ENCODE results near the gene WIPF3. TPM values are rescaled to one million over a fixed set of nuclear protein-coding genes. Genes with fewer than 3 reads are reported as not detected.
A peak's percentile ranks its signal among the peaks of the same experiment; 100 is the strongest.

Gene WIPF3
- total and polyA plus RNA-seq, 2 donors from 2014 or later: 3.8 to 4.5 TPM

GRCh38 chr7:29815181-29816105 is 9.1 kb downstream of the WIPF3 start:
- DNase-seq (peak in 2 of 5 donors; percentile 62 to 68), FAIRE-seq (no peak)
- no peak overlapping the region for H3K4me3 ChIP-seq (ENCODE audit: low read length in 3 of 3)
- no peaks in the 10 kb centered on the region for H3K4me1 ChIP-seq (ENCODE audit: control insufficient read depth in 2 of 3, insufficient read depth in 2 of 3, low read depth in 1 of 3, low read length in 3 of 3)
- no peaks in the 10 kb centered on the region for H3K9me3 ChIP-seq (ENCODE audit: control insufficient read depth in 2 of 3, insufficient read depth in 1 of 3, low read length in 3 of 3)
- no peak overlapping the region for H3K27ac ChIP-seq (ENCODE audit: low read depth in 2 of 2, low read length in 2 of 2)
- H3K27me3 ChIP-seq (ENCODE audit: control insufficient read depth, insufficient read depth, low read length): no peaks in the 10 kb centered on the region
- no peaks in the 10 kb centered on the region for H3K36me3 ChIP-seq (ENCODE audit: control insufficient read depth in 2 of 3, insufficient read depth in 3 of 3, low read length in 3 of 3)
- TF ChIP-seq CTCF (IDR thresholded peaks at IDR 0.05; ENCODE audit: borderline replicate concordance, extremely low read depth, insufficient read depth): no peak
- intact Hi-C loops (cut with DNase I): no loop called here
- H3K9ac ChIP-seq (ENCODE audit: low read length in 3 of 3): no peak overlapping the region

DNA sequence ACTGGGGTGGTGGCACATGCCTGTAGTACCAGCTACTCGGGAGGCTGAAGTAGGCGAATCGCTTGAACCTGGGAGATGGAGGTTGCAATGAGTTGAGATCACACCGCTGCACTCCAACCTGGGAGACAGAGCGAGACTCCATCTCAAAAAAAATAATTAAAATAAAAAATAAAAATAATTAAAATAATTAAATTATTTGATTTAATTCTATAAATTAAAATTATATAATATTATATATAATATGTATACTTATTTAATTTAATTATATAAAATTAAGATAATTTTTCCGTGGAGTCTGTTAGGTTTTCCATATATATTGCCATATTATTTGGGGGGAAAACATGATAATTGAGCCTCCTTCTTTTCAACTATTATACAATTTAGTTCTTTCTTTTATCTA is 12.0 kb downstream of the WIPF3 start:
- Histone ChIP-seq H3K27me3 (ENCODE audit: control insufficient read depth, insufficient read depth, low read length) (no peaks in the 10 kb centered on the region), H3K9me3 (ENCODE audit: control insufficient read depth in 2 of 3, insufficient read depth in 1 of 3, low read length in 3 of 3) (no peaks in the 10 kb centered on the region), H3K27ac (ENCODE audit: low read depth in 2 of 2, low read length in 2 of 2) (no peak overlapping the region), H3K36me3 (ENCODE audit: control insufficient read depth in 2 of 3, insufficient read depth in 3 of 3, low read length in 3 of 3) (no peaks in the 10 kb centered on the region), H3K9ac (ENCODE audit: low read length in 3 of 3) (no peak overlapping the region), H3K4me1 (ENCODE audit: control insufficient read depth in 2 of 3, insufficient read depth in 2 of 3, low read depth in 1 of 3, low read length in 3 of 3) (no peaks in the 10 kb centered on the region), H3K4me3 (ENCODE audit: low read length in 3 of 3) (no peak overlapping the region)
- intact Hi-C loops (cut with DNase I): no loop called here
- DNase-seq (no peak), FAIRE-seq (peak; percentile 25)
- TF ChIP-seq CTCF (IDR thresholded peaks at IDR 0.05; ENCODE audit: borderline replicate concordance, extremely low read depth, insufficient read depth): no peak

DNA sequence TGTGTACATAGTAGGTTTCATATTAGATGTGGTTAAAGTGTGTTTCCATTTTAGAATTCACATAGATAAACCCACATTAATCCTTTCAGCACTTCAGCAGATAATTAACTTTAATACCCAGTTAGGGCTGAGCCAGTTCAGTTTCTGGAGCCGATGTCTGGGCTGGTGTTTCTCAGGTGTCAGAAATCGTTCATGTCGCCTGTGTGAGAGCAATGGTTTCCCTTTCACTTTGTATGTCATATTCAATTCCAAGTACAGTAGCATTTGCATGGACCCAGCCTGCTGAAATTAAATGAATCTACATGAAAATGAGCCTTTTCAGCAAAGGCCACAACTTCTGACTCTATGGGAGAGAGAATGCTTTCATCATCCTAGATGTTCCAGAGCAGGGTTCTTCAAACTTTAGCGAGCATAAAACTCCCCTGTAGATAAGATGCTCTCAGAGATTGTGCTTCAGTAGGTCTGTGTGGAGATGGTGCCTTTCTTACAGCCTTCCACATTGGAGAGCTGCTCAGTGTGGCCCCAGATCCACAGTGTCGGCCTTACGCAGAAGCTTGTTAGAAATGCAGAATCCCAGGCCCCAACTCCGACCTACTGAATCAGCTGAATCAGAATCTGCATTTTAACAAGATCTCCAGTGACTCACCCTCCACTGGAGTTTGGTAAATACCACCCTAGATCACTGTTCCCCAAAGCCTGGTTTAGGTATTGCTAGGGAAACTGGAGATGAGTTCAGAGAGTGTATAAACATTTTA is 19.6 kb downstream of the WIPF3 start:
- Histone ChIP-seq H3K9me3 (ENCODE audit: control insufficient read depth in 2 of 3, insufficient read depth in 1 of 3, low read length in 3 of 3) (no peaks in the 10 kb centered on the region), H3K36me3 (ENCODE audit: control insufficient read depth in 2 of 3, insufficient read depth in 3 of 3, low read length in 3 of 3) (no peaks in the 10 kb centered on the region), H3K4me1 (ENCODE audit: control insufficient read depth in 2 of 3, insufficient read depth in 2 of 3, low read depth in 1 of 3, low read length in 3 of 3) (no peaks in the 10 kb centered on the region), H3K9ac (ENCODE audit: low read length in 3 of 3) (no peak overlapping the region), H3K4me3 (ENCODE audit: low read length in 3 of 3) (peak overlapping the region in 1 of 3 donors; percentile 38), H3K27ac (ENCODE audit: low read depth in 2 of 2, low read length in 2 of 2) (no peak overlapping the region), H3K27me3 (ENCODE audit: control insufficient read depth, insufficient read depth, low read length) (no peaks in the 10 kb centered on the region)
- no peak for TF ChIP-seq CTCF (IDR thresholded peaks at IDR 0.05; ENCODE audit: borderline replicate concordance, extremely low read depth, insufficient read depth)
- DNase-seq (no peak), FAIRE-seq (no peak)
- intact Hi-C loops (cut with DNase I): no loop called here
